Neural progenitor cell (in vitro differentiated cells): ENCODE data around the gene NDFIP1.

Source experiments
- CTCF ChIP-seq: fragments of 200-600 bp; sonication (generic); IDR thresholded peaks from 2 replicates; pipeline ENCODE4 v1.5.1; 2017; ENCODE audit warnings: antibody characterized with exemption, mild to moderate bottlenecking
- EZH2 ChIP-seq: fragments of 200-600 bp; sonication (generic); IDR thresholded peaks from 2 replicates; pipeline ENCODE4 v1.6.1; 2017; ENCODE audit warnings: antibody characterized with exemption, mild to moderate bottlenecking, moderate library complexity
- EZH2phosphoT487 ChIP-seq: fragments of 200-600 bp; sonication (generic); IDR thresholded peaks from 2 replicates; pipeline ENCODE4 v1.6.1; 2017; ENCODE audit warnings: antibody characterized with exemption

- TF ChIP-seq CTCF (no peak), EZH2 (no peak), EZH2phosphoT487 (no peak)
Measured at GRCh38 chr5:142168365-142168764, 59.8 kb downstream of the NDFIP1 start.
